Osteocyte (in vitro differentiated cells): Measurements from ENCODE around the gene F2RL2. TPM values are rescaled to one million over a fixed set of nuclear protein-coding genes. Genes with fewer than 3 reads are reported as not detected.
A peak's percentile ranks its signal among the peaks of the same experiment; 100 is the strongest.

ENCODE experiments used
- DNase-seq: peaks from one replicate; pipeline ENCODE4 v3.0.0; 2021; ENCODE audit warnings: mixed read lengths; ENCODE audit not compliant: unreplicated experiment; ENCODE audit errors: extremely low spot score
- H3K27ac Mint-ChIP-seq: one replicate; pipeline ENCODE4 v1.8.0; 2021; ENCODE audit warnings: mild to moderate bottlenecking, mixed read lengths; ENCODE audit not compliant: unreplicated experiment
- H3K27me3 Mint-ChIP-seq: one replicate; pipeline ENCODE4 v1.8.0; 2021; ENCODE audit warnings: mixed read lengths; ENCODE audit not compliant: unreplicated experiment
- H3K36me3 Mint-ChIP-seq: one replicate; pipeline ENCODE4 v1.8.0; 2021; ENCODE audit warnings: mixed read lengths; ENCODE audit not compliant: unreplicated experiment
- H3K4me1 Mint-ChIP-seq: one replicate; pipeline ENCODE4 v1.8.0; 2021; ENCODE audit warnings: mixed read lengths; ENCODE audit not compliant: unreplicated experiment
- H3K4me3 Mint-ChIP-seq: one replicate; pipeline ENCODE4 v1.8.0; 2021; ENCODE audit warnings: mild to moderate bottlenecking, moderate library complexity, mixed read lengths; ENCODE audit not compliant: unreplicated experiment
- H3K9me3 Mint-ChIP-seq: one replicate; pipeline ENCODE4 v1.8.0; 2021; ENCODE audit warnings: mixed read lengths; ENCODE audit not compliant: unreplicated experiment
- total RNA-seq: library from RNA; stranded (reverse); gene quantifications from 2 replicates; pipeline ENCODE4 v1.2.1, GENCODE V29; 2021
- TF ChIP-seq, protein P1 (sequence below): fragments of 200-600 bp; sonication (generic); IDR thresholded peaks from 2 replicates; pipeline ENCODE4 v1.5.0; 2021; ENCODE audit warnings: antibody characterized with exemption, mild to moderate bottlenecking, moderate library complexity

Gene F2RL2
- total RNA-seq, 1 donor from 2014 or later: 14.1 TPM

- no peaks in the 10 kb centered on the region for H3K9me3 Mint-ChIP-seq
- H3K27ac Mint-ChIP-seq: no peak overlapping the region
- no peaks in the 10 kb centered on the region for H3K27me3 Mint-ChIP-seq
- DNase-seq: no peak
- no peak overlapping the region for H3K4me3 Mint-ChIP-seq
- peaks cover 4% of the 10 kb centered on the region for H3K4me1 Mint-ChIP-seq
- no peaks in the 10 kb centered on the region for H3K36me3 Mint-ChIP-seq
- TF ChIP-seq, protein P1, sequence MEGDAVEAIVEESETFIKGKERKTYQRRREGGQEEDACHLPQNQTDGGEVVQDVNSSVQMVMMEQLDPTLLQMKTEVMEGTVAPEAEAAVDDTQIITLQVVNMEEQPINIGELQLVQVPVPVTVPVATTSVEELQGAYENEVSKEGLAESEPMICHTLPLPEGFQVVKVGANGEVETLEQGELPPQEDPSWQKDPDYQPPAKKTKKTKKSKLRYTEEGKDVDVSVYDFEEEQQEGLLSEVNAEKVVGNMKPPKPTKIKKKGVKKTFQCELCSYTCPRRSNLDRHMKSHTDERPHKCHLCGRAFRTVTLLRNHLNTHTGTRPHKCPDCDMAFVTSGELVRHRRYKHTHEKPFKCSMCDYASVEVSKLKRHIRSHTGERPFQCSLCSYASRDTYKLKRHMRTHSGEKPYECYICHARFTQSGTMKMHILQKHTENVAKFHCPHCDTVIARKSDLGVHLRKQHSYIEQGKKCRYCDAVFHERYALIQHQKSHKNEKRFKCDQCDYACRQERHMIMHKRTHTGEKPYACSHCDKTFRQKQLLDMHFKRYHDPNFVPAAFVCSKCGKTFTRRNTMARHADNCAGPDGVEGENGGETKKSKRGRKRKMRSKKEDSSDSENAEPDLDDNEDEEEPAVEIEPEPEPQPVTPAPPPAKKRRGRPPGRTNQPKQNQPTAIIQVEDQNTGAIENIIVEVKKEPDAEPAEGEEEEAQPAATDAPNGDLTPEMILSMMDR: no peak
Measured at GRCh38 chr5:76576996-76577395, 46.2 kb downstream of the F2RL2 start.

DNA sequence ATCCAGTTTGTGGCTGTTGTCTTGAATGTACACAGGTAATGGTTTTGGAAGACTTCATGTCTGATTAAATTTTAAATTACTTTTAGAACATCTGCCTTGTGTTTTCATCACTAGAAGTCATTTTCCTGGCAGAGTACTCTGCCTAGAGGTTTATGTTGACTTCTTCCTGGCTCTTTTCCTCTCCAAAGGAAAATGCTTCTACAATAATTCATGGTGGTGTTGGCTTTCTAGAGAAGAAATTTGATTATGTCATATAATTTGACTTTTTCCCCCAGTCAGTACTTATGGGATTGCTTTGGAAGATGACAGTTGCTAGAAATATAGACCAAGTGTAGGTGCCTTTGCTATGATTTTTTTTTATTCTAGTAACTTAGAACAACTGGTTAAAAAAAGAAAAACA, 46.8 kb downstream of the F2RL2 start:
- H3K4me1 Mint-ChIP-seq: peaks cover 4% of the 10 kb centered on the region
- H3K27me3 Mint-ChIP-seq: no peaks in the 10 kb centered on the region
- TF ChIP-seq, protein P1: no peak
- H3K4me3 Mint-ChIP-seq: no peak overlapping the region
- no peaks in the 10 kb centered on the region for H3K9me3 Mint-ChIP-seq
- DNase-seq: no peak
- no peaks in the 10 kb centered on the region for H3K36me3 Mint-ChIP-seq
- no peak overlapping the region for H3K27ac Mint-ChIP-seq

DNA sequence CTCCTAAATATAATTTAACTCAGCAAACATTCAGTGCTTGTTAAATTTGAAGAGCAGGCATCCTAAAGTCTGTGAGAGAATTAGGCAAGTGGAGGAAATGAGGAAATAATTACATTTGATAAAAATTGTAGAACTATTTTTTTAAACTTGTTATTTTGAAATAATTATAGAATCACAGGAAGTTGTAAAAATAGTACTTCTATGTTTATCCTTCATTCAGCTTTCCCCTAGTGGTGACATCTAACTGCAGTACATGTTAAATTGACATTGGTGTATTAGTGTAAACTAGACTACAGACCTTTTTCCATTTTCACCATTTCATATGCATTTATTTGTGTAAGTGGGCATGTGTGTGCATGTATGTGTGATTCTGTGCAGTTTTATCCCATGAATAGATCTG, 51.6 kb downstream of the F2RL2 start:
- no peaks in the 10 kb centered on the region for H3K9me3 Mint-ChIP-seq
- peaks cover 13% of the 10 kb centered on the region for H3K27me3 Mint-ChIP-seq
- no peaks in the 10 kb centered on the region for H3K4me1 Mint-ChIP-seq
- TF ChIP-seq, protein P1: peak; percentile 29
- no peaks in the 10 kb centered on the region for H3K36me3 Mint-ChIP-seq
- DNase-seq: no peak
- H3K4me3 Mint-ChIP-seq: no peak overlapping the region
- no peak overlapping the region for H3K27ac Mint-ChIP-seq

GRCh38 chr5:76570153-76570552, 53.0 kb downstream of the F2RL2 start:
- DNase-seq: no peak
- no peak overlapping the region for H3K4me3 Mint-ChIP-seq
- no peaks in the 10 kb centered on the region for H3K9me3 Mint-ChIP-seq
- TF ChIP-seq, protein P1: no peak
- no peaks in the 10 kb centered on the region for H3K36me3 Mint-ChIP-seq
- no peaks in the 10 kb centered on the region for H3K4me1 Mint-ChIP-seq
- peaks cover 23% of the 10 kb centered on the region for H3K27me3 Mint-ChIP-seq
- H3K27ac Mint-ChIP-seq: no peak overlapping the region

Other genes starting within 250 kb of the F2RL2 start
- gene IQGAP2, start 220.1 kb downstream of the F2RL2 start, total RNA-seq: 8.8 and 11.8 TPM in 2 replicates
- gene F2R, start 92.7 kb upstream of the F2RL2 start, total RNA-seq: 108 and 113 TPM in 2 replicates
- gene F2RL1, start 195.6 kb upstream of the F2RL2 start, total RNA-seq: 2.0 and 2.1 TPM in 2 replicates
- not detected in 2 replicates for gene S100Z, start 226.6 kb upstream of the F2RL2 start, total RNA-seq